ENCODE data around the gene HLA-DRA.

Gene HLA-DRA

GRCh38 chr6:32439602-32440214 lies at the start of gene HLA-DRA:
HLA-DRA (plus strand) TSS chr6:32439887; CDS start chr6:32439951, 64 bp downstream.
- no peak for DNase-seq

- no peak for DNase-seq
Observed at GRCh38 chr6:32391505-32391904, 48.2 kb upstream of the HLA-DRA start.

GRCh38 chr6:32393665-32394420 lies 45.8 kb upstream of the HLA-DRA start:
- no peak for DNase-seq

- DNase-seq: no peak
Observed at GRCh38 chr6:32396028-32396427, 43.7 kb upstream of the HLA-DRA start.

GRCh38 chr6:32397252-32397920 lies 42.3 kb upstream of the HLA-DRA start:
- no peak for DNase-seq

GRCh38 chr6:32401284-32401963 lies 38.3 kb upstream of the HLA-DRA start:
- DNase-seq: no peak

- no peak for DNase-seq
Observed at GRCh38 chr6:32402812-32403211, 36.9 kb upstream of the HLA-DRA start.

- no peak for DNase-seq
Observed at GRCh38 chr6:32405656-32406055, 34.0 kb upstream of the HLA-DRA start.

- DNase-seq: no peak
Observed at GRCh38 chr6:32406197-32406596, 33.5 kb upstream of the HLA-DRA start.

GRCh38 chr6:32406857-32407256 lies 32.8 kb upstream of the HLA-DRA start, which contains the start of gene BTNL2:
BTNL2 (minus strand) TSS chr6:32407181; CDS start chr6:32407123, 58 bp downstream.
- DNase-seq: no peak

GRCh38 chr6:32410906-32411305 lies 28.8 kb upstream of the HLA-DRA start:
- no peak for DNase-seq

GRCh38 chr6:32411566-32412327 lies 27.9 kb upstream of the HLA-DRA start:
- DNase-seq: no peak

- DNase-seq: peak; percentile 58
Observed at GRCh38 chr6:32413427-32414047, 26.1 kb upstream of the HLA-DRA start.

- peak; percentile 51 for DNase-seq
Observed at GRCh38 chr6:32415521-32416019, 24.1 kb upstream of the HLA-DRA start.

GRCh38 chr6:32416036-32416435 lies 23.7 kb upstream of the HLA-DRA start:
- no peak for DNase-seq

- DNase-seq: no peak
Observed at GRCh38 chr6:32424589-32425300, 14.9 kb upstream of the HLA-DRA start.

- DNase-seq: no peak
Observed at GRCh38 chr6:32426338-32426737, 13.3 kb upstream of the HLA-DRA start.

- DNase-seq: no peak
Observed at GRCh38 chr6:32427218-32427617, 12.5 kb upstream of the HLA-DRA start.

- DNase-seq: no peak
Observed at GRCh38 chr6:32427934-32428474, 11.7 kb upstream of the HLA-DRA start.

GRCh38 chr6:32430179-32430578 lies 9.5 kb upstream of the HLA-DRA start:
- DNase-seq: no peak

GRCh38 chr6:32431142-32431541 lies 8.5 kb upstream of the HLA-DRA start:
- no peak for DNase-seq

Data from NCI-H69 (cell line).